ENCODE measurements around the gene LAPTM4A.

The LAPTM4A gene

GRCh38 chr2:20034821-20035220 is 16.6 kb downstream of the LAPTM4A start:
- no peak for TF ChIP-seq CTCF (IDR thresholded peaks at IDR 0.05; ENCODE audit: low read depth, low read length)
- no peak overlapping the region for H3K4me3 ChIP-seq (ENCODE audit: low read depth, low read length)

- no peak for TF ChIP-seq CTCF (IDR thresholded peaks at IDR 0.05; ENCODE audit: low read depth, low read length)
These were observed 17.2 kb downstream of the LAPTM4A start for GRCh38 chr2:20034218-20034617.

GRCh38 chr2:20033322-20033721 is 18.1 kb downstream of the LAPTM4A start:
- no peak for TF ChIP-seq CTCF (IDR thresholded peaks at IDR 0.05; ENCODE audit: low read depth, low read length)
- H3K4me3 ChIP-seq (ENCODE audit: low read depth, low read length) = no peak overlapping the region

More at GRCh38 chr2:20034218-20034617, 17.2 kb downstream of the LAPTM4A start:
- no peak overlapping the region for H3K4me3 ChIP-seq (ENCODE audit: low read depth, low read length)

- TF ChIP-seq CTCF (IDR thresholded peaks at IDR 0.05; ENCODE audit: low read depth, low read length) = no peak
- no peak overlapping the region for H3K4me3 ChIP-seq (ENCODE audit: low read depth, low read length)
These were observed 21.2 kb downstream of the LAPTM4A start for GRCh38 chr2:20030224-20030623.

GRCh38 chr2:20027705-20028434 is 23.6 kb downstream of the LAPTM4A start:
- H3K4me3 ChIP-seq (ENCODE audit: low read depth, low read length) = no peak overlapping the region
- TF ChIP-seq CTCF (IDR thresholded peaks at IDR 0.05; ENCODE audit: low read depth, low read length) = no peak

GRCh38 chr2:20027260-20027677 is 24.2 kb downstream of the LAPTM4A start:
- no peak for TF ChIP-seq CTCF (IDR thresholded peaks at IDR 0.05; ENCODE audit: low read depth, low read length)
- no peak overlapping the region for H3K4me3 ChIP-seq (ENCODE audit: low read depth, low read length)

- no peak for TF ChIP-seq CTCF (IDR thresholded peaks at IDR 0.05; ENCODE audit: low read depth, low read length)
- no peak overlapping the region for H3K4me3 ChIP-seq (ENCODE audit: low read depth, low read length)
These were observed 26.2 kb downstream of the LAPTM4A start for GRCh38 chr2:20025065-20025786.
